Upper lobe of left lung (tissue), 4 donors: ENCODE results near the gene TMEM121B.

Experiments
- CTCF ChIP-seq, 6 experiments: fragments of 450-650 bp in 4 of 6; fragments of 200-600 bp in 2 of 6; sonication (generic) in 2 of 6; IDR thresholded peaks; one replicate each; pipeline ENCODE4 v1.5.1; 2016 to 2019; ENCODE audit warnings: antibody characterized with exemption in 6 of 6
- EP300 ChIP-seq, 4 donors: sonication (generic); formaldehyde crosslinking; IDR thresholded peaks; one replicate each; pipeline ENCODE4 v1.5.1; 2017; ENCODE audit warnings: antibody characterized with exemption in 4 of 4, control low read depth in 2 of 4
- POLR2A ChIP-seq, 4 donors: fragments of 450-650 bp; IDR thresholded peaks; one replicate each; pipeline ENCODE4 v1.5.1; 2016 to 2017; ENCODE audit warnings: antibody characterized with exemption in 4 of 4, mild to moderate bottlenecking in 2 of 4
- POLR2AphosphoS5 ChIP-seq, 2 donors: sonication (generic); formaldehyde crosslinking; IDR thresholded peaks; one replicate each; pipeline ENCODE4 v1.5.1; 2017; ENCODE audit warnings: antibody characterized with exemption in 2 of 2

GRCh38 chr22:17114173-17114897 is 6.8 kb downstream of the TMEM121B start:
- no peak for TF ChIP-seq POLR2AphosphoS5 (IDR thresholded peaks at IDR 0.05)
- TF ChIP-seq POLR2A (IDR thresholded peaks at IDR 0.05), result no peak
- no peak for TF ChIP-seq EP300 (IDR thresholded peaks at IDR 0.05)
- no peak for TF ChIP-seq CTCF (IDR thresholded peaks at IDR 0.05)
